ENCODE measurements around the gene TMIGD1. TPM values are rescaled to one million over a fixed set of nuclear protein-coding genes. Genes with fewer than 3 reads are reported as not detected.

TMIGD1 gene
- total and polyA plus RNA-seq, 2 donors (not counting 1 experiment from before 2014, with no cell fraction given), result not detected

DNA sequence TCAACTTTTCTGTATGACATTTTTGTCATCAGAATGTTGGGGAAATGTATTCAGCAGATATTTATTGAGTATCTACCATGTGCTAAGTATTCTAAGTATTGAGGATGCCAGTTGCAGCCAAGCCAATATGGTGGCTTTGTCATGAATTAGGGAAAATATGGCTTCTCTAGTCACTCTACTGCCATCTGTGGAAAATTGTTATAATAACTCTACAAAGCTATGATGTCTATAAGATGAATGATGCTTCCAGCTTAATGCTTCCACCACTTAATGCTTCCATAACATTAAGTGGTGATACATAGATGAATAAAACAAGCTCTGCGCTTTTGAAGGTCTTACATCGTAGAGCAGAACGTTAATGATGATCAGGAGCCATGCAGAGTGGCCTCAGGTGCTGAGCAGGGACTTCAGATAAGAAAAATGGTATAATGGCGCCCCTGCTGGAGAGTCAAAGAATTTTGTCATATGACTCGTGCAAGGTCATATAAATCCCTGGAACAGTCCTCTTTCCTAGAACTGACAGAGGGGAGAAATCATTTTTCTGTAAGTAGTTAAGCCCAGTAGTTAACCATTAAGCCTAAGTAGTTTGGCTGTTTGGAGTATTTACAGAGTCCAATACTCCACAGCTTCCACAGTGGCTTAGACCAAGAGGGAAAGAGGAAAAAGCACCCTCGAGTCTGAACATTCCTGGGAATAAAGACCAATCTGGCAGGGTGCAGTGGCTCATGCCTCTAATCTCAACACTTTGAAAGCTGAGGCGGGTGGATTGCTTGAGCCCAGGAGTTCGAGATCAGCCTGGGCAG, 2.7 kb upstream of the TMIGD1 start:
- intact Hi-C loops (cut with micrococcal nuclease), result loop anchor here (1.0 kb wide), 2 partner anchors 211 to 232 kb away; no protein-coding TSS in a partner anchor
- peak; percentile 71 for DNase-seq
- H3K27ac Mint-ChIP-seq, result no peak overlapping the region

More for the DNA sequence above, 2.7 kb upstream of the TMIGD1 start:
- 46% methylated on average over 4 of the region's 8 CpGs for WGBS (ENCODE audit: insufficient coverage)
- ChIA-PET POLR2A (interaction anchor here (1.3 kb wide), 1 partner anchor 232 kb away, joined by 6 read pairs; no protein-coding TSS in a partner anchor), CTCF (interaction anchor here (0.6 to 9.6 kb wide), 19 partner anchors 9 to 1790 kb away, joined by 3 to 218 read pairs (median 3); no protein-coding TSS in a partner anchor)
- Histone ChIP-seq H3K4me3 (ENCODE audit: control extremely low read depth in 1 of 5, extremely low read depth in 1 of 5, insufficient read depth in 1 of 5, low read depth in 2 of 5, low read length in 4 of 5) (no peak overlapping the region), H3K79me2 (ENCODE audit: control insufficient read depth, insufficient read depth, low read length) (no peaks in the 10 kb centered on the region), H3K4me1 (ENCODE audit: control insufficient read depth in 2 of 2, insufficient read depth in 2 of 2, low read length in 2 of 2) (peaks cover 5 to 6% of the 10 kb centered on the region in 2 donors), H3K27me3 (replicated peaks in 1 of 4; ENCODE audit: control extremely low read depth in 1 of 4, control insufficient read depth in 3 of 4, insufficient read depth in 4 of 4, low read length in 3 of 4) (no peaks in the 10 kb centered on the region), H3K27ac (ENCODE audit: low read length in 2 of 2) (no peak overlapping the region), H3K9me3 (ENCODE audit: control extremely low read depth in 1 of 3, control insufficient read depth in 2 of 3, insufficient read depth in 1 of 3, low read length in 2 of 3) (no peaks in the 10 kb centered on the region), H2AFZ (ENCODE audit: insufficient read depth, low read depth, low read length, poor library complexity, severe bottlenecking) (no peak overlapping the region), H3K36me3 (replicated peaks in 1 of 2; ENCODE audit: control extremely low read depth in 1 of 2, control insufficient read depth in 1 of 2, extremely low read depth in 1 of 2, insufficient read depth in 2 of 2, low read length in 1 of 2) (no peaks in the 10 kb centered on the region), H3K4me2 (replicated peaks; ENCODE audit: low read depth, low read length, poor library complexity, severe bottlenecking) (no peak overlapping the region), H4K20me1 (ENCODE audit: control insufficient read depth, insufficient read depth, low read length, poor library complexity, severe bottlenecking) (no peaks in the 10 kb centered on the region), H3K9ac (ENCODE audit: low read length) (no peak overlapping the region)
- peak; percentile 42 for ATAC-seq (ENCODE audit: low read depth)
- TF ChIP-seq, protein P1, sequence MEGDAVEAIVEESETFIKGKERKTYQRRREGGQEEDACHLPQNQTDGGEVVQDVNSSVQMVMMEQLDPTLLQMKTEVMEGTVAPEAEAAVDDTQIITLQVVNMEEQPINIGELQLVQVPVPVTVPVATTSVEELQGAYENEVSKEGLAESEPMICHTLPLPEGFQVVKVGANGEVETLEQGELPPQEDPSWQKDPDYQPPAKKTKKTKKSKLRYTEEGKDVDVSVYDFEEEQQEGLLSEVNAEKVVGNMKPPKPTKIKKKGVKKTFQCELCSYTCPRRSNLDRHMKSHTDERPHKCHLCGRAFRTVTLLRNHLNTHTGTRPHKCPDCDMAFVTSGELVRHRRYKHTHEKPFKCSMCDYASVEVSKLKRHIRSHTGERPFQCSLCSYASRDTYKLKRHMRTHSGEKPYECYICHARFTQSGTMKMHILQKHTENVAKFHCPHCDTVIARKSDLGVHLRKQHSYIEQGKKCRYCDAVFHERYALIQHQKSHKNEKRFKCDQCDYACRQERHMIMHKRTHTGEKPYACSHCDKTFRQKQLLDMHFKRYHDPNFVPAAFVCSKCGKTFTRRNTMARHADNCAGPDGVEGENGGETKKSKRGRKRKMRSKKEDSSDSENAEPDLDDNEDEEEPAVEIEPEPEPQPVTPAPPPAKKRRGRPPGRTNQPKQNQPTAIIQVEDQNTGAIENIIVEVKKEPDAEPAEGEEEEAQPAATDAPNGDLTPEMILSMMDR (IDR thresholded peaks at IDR 0.05), result peak; percentile 89
- no peak for TF ChIP-seq EZH2 (IDR thresholded peaks at IDR 0.05; ENCODE audit: borderline replicate concordance, insufficient read depth, low read depth, low read length, poor library complexity, severe bottlenecking)
- Mint-ChIP-seq H3K27me3 (peaks cover 7% of the 10 kb centered on the region), H3K9me3 (ENCODE audit: insufficient read depth) (no peaks in the 10 kb centered on the region), H3K4me1 (peaks cover 11% of the 10 kb centered on the region), H3K4me3 (no peak overlapping the region)
